Measurements from ENCODE around the gene ACTG1.

DNA sequence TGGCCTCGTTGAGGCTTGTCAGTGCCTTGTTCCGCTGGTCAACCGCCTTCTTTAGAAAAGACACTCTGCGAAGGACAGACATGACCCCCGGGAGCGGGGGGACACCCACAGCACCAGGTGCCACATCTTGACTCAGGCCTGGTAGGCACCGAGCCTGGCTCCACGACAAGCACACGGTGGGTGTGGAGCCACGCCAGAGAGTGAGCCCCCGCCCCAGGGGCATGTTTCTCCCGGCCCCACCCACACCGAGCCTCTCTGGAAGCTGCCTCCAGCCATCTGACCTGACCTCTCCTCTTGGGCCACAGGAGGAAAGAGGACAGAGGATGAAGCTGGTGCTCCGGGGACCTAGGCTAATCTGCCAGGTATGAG is 35.0 kb upstream of the ACTG1 start:
- TF ChIP-seq, protein P1, sequence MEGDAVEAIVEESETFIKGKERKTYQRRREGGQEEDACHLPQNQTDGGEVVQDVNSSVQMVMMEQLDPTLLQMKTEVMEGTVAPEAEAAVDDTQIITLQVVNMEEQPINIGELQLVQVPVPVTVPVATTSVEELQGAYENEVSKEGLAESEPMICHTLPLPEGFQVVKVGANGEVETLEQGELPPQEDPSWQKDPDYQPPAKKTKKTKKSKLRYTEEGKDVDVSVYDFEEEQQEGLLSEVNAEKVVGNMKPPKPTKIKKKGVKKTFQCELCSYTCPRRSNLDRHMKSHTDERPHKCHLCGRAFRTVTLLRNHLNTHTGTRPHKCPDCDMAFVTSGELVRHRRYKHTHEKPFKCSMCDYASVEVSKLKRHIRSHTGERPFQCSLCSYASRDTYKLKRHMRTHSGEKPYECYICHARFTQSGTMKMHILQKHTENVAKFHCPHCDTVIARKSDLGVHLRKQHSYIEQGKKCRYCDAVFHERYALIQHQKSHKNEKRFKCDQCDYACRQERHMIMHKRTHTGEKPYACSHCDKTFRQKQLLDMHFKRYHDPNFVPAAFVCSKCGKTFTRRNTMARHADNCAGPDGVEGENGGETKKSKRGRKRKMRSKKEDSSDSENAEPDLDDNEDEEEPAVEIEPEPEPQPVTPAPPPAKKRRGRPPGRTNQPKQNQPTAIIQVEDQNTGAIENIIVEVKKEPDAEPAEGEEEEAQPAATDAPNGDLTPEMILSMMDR (IDR thresholded peaks at IDR 0.05), result no peak
- TF ChIP-seq POLR2A (IDR thresholded peaks at IDR 0.05) (no peak), POLR2AphosphoS5 (IDR thresholded peaks at IDR 0.05) (no peak), EP300 (IDR thresholded peaks at IDR 0.05) (no peak)
